Mammary epithelial cell (primary cell): ENCODE data around the gene VAV3.

Experiments
- CTCF ChIP-seq, 2 donors: IDR thresholded peaks in 1 of 2; conservative IDR thresholded peaks in 1 of 2; 2 replicates each; pipeline ENCODE4 v1.5.1; 2011 to 2012; ENCODE audit warnings: inconsistent platforms in 2 of 2, low read length in 2 of 2, mild to moderate bottlenecking in 2 of 2, control low read depth in 1 of 2, low read depth in 1 of 2; ENCODE audit not compliant: insufficient read depth in 1 of 2; ENCODE audit errors: extremely low read depth in 1 of 2
- EZH2 ChIP-seq: IDR thresholded peaks from 2 replicates; pipeline ENCODE4 v1.6.1; 2012; ENCODE audit warnings: low read length, inconsistent platforms, borderline replicate concordance

DNA sequence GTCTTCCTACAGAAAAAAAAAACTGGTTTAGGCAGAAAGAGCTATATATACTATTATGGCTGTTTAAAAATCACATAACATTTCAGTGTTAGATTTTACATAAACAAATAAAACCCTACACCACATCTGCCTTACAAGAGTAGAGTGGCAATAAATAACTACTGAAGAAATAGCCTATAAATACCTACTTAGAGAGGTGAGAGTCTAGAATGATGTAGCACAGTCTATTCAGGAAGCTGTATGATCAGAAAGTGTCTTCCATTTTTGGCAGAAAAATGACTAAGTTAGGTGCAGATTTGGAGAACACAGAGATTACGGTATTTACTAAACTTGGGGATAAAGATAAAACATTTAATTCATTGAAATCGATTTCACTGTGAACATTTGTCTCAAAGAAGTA lies 75.5 kb downstream of the VAV3 start:
- TF ChIP-seq CTCF (conservative IDR thresholded peaks at IDR 0.05 in 1 of 2, IDR thresholded peaks at IDR 0.05 in 1 of 2; ENCODE audit: extremely low read depth in 1 of 2, insufficient read depth in 1 of 2, low read depth in 1 of 2, low read length in 2 of 2), result no peak
- TF ChIP-seq EZH2, result no peak
